Measurements from ENCODE around the gene HPCAL4.

HPCAL4 gene

GRCh38 chr1:39729842-39730241, 38.6 kb upstream of the HPCAL4 start:
- DNase-seq (ENCODE audit: extremely low spot score): no peak
- no peak for TF ChIP-seq CTCF (IDR thresholded peaks at IDR 0.05; ENCODE audit: control extremely low read depth, extremely low read depth, low read depth, missing control alignments)
- POLR2A ChIA-PET: interaction anchor here (0.6 kb wide), 1 partner anchor 121 kb away, joined by 3 read pairs; no protein-coding TSS in a partner anchor
- CTCF ChIA-PET: interaction anchor here (1.5 to 1.9 kb wide), 2 partner anchors 10 to 71 kb away, joined by 4 read pairs; no protein-coding TSS in a partner anchor

GRCh38 chr1:39729030-39729429, 37.8 kb upstream of the HPCAL4 start:
- no peak for DNase-seq (ENCODE audit: extremely low spot score)
- ChIA-PET POLR2A (no interaction called here), CTCF (interaction anchor here (1.5 to 1.8 kb wide), 2 partner anchors 9 to 71 kb away, joined by 4 to 5 read pairs; no protein-coding TSS in a partner anchor)
- no peak for TF ChIP-seq CTCF (IDR thresholded peaks at IDR 0.05; ENCODE audit: control extremely low read depth, extremely low read depth, low read depth, missing control alignments)

GRCh38 chr1:39727932-39728317, 36.7 kb upstream of the HPCAL4 start:
- ChIA-PET CTCF (interaction anchor here (0.9 to 1.8 kb wide), 5 partner anchors 11 to 123 kb away, joined by 3 to 5 read pairs (median 4); partner anchors contain the start of gene PPIE), POLR2A (interaction anchor here (0.5 kb wide), 1 partner anchor 156 kb away, joined by 3 read pairs; no protein-coding TSS in a partner anchor)
- no peak for TF ChIP-seq CTCF (IDR thresholded peaks at IDR 0.05; ENCODE audit: control extremely low read depth, extremely low read depth, low read depth, missing control alignments)
- DNase-seq (ENCODE audit: extremely low spot score): no peak

GRCh38 chr1:39727221-39727931, 36.1 kb upstream of the HPCAL4 start:
- POLR2A ChIA-PET: interaction anchor here (0.5 kb wide), 1 partner anchor 156 kb away, joined by 3 read pairs; no protein-coding TSS in a partner anchor
- peak; percentile 55 for DNase-seq (ENCODE audit: extremely low spot score)
- CTCF ChIA-PET: interaction anchor here (0.9 to 1.8 kb wide), 5 partner anchors 11 to 122 kb away, joined by 3 to 5 read pairs (median 4); partner anchors contain the start of gene PPIE
- no peak for TF ChIP-seq CTCF (IDR thresholded peaks at IDR 0.05; ENCODE audit: control extremely low read depth, extremely low read depth, low read depth, missing control alignments)

GRCh38 chr1:39726600-39726999, 35.4 kb upstream of the HPCAL4 start:
- ChIA-PET POLR2A (no interaction called here), CTCF (interaction anchor here (1.3 to 1.6 kb wide), 3 partner anchors 17 to 121 kb away, joined by 3 to 4 read pairs (median 4); no protein-coding TSS in a partner anchor)
- no peak for DNase-seq (ENCODE audit: extremely low spot score)
- TF ChIP-seq CTCF (IDR thresholded peaks at IDR 0.05; ENCODE audit: control extremely low read depth, extremely low read depth, low read depth, missing control alignments): no peak

- no peak for DNase-seq (ENCODE audit: extremely low spot score)
- ChIA-PET CTCF (interaction anchor here (0.9 to 2.3 kb wide), 6 partner anchors 20 to 624 kb away, joined by 3 to 11 read pairs (median 3); partner anchors contain the start of gene NT5C1A), POLR2A (no interaction called here)
- no peak for TF ChIP-seq CTCF (IDR thresholded peaks at IDR 0.05; ENCODE audit: control extremely low read depth, extremely low read depth, low read depth, missing control alignments)
Measured at GRCh38 chr1:39722495-39722894, 31.3 kb upstream of the HPCAL4 start.
